ENCODE data around the gene CCDC74B. TPM values are rescaled to one million over a fixed set of nuclear protein-coding genes. Genes with fewer than 3 reads are reported as not detected.
A peak's percentile ranks its signal among the peaks of the same experiment; 100 is the strongest.
"Not testable (repeated sequence)": the region's sequence is repeated elsewhere in the genome, so short reads cannot be mapped to it uniquely, and the experiment has no call there.

CCDC74B gene
- total RNA-seq, 1 donor from 2014 or later, result 0.79 TPM

- Histone ChIP-seq H3K36me3 (ENCODE audit: control insufficient read depth, insufficient read depth, low read length) (peaks cover 4% of the 10 kb centered on the region), H3K4me3 (ENCODE audit: low read depth, low read length) (no peak overlapping the region), H3K27me3 (ENCODE audit: control insufficient read depth, insufficient read depth, low read length) (no peaks in the 10 kb centered on the region)
- DNase-seq (ENCODE audit: low read depth), result no peak
- no peak for FAIRE-seq
- TF ChIP-seq CTCF (IDR thresholded peaks at IDR 0.05; ENCODE audit: insufficient read depth, low read length, severe bottlenecking), result no peak
Observed at GRCh38 chr2:130156624-130157004, 11.7 kb upstream of the CCDC74B start.

- DNase-seq (ENCODE audit: low read depth) (peak; percentile 19), FAIRE-seq (peak; percentile 96)
- H3K36me3 ChIP-seq (ENCODE audit: control insufficient read depth, insufficient read depth, low read length); H3K4me3 ChIP-seq (ENCODE audit: low read depth, low read length); H3K27me3 ChIP-seq (ENCODE audit: control insufficient read depth, insufficient read depth, low read length): not testable (repeated sequence)
- peak; percentile 73 for TF ChIP-seq CTCF (IDR thresholded peaks at IDR 0.05; ENCODE audit: insufficient read depth, low read length, severe bottlenecking)
Observed at GRCh38 chr2:130155956-130156623, 11.2 kb upstream of the CCDC74B start.

- no peak for TF ChIP-seq CTCF (IDR thresholded peaks at IDR 0.05; ENCODE audit: insufficient read depth, low read length, severe bottlenecking)
- no peaks in the 10 kb centered on the region for H3K27me3 ChIP-seq (ENCODE audit: control insufficient read depth, insufficient read depth, low read length)
- H3K36me3 ChIP-seq (ENCODE audit: control insufficient read depth, insufficient read depth, low read length), result peaks cover 4% of the 10 kb centered on the region
- H3K4me3 ChIP-seq (ENCODE audit: low read depth, low read length), result no peak overlapping the region
- DNase-seq (ENCODE audit: low read depth) (no peak), FAIRE-seq (no peak)
Observed at GRCh38 chr2:130154773-130155765, 10.2 kb upstream of the CCDC74B start.

GRCh38 chr2:130154423-130154770 is 9.5 kb upstream of the CCDC74B start:
- not testable (repeated sequence) for DNase-seq (ENCODE audit: low read depth); H3K4me3 ChIP-seq (ENCODE audit: low read depth, low read length); H3K27me3 ChIP-seq (ENCODE audit: control insufficient read depth, insufficient read depth, low read length); H3K36me3 ChIP-seq (ENCODE audit: control insufficient read depth, insufficient read depth, low read length)
- peak; percentile 95 for FAIRE-seq

GRCh38 chr2:130153721-130154422 is 9.0 kb upstream of the CCDC74B start:
- not testable (repeated sequence) for H3K36me3 ChIP-seq (ENCODE audit: control insufficient read depth, insufficient read depth, low read length); H3K4me3 ChIP-seq (ENCODE audit: low read depth, low read length); FAIRE-seq; DNase-seq (ENCODE audit: low read depth); H3K27me3 ChIP-seq (ENCODE audit: control insufficient read depth, insufficient read depth, low read length)

- no peak for DNase-seq (ENCODE audit: low read depth)
- FAIRE-seq, result no peak
- Histone ChIP-seq H3K4me3 (ENCODE audit: low read depth, low read length) (no peak overlapping the region), H3K27me3 (ENCODE audit: control insufficient read depth, insufficient read depth, low read length) (no peaks in the 10 kb centered on the region), H3K36me3 (ENCODE audit: control insufficient read depth, insufficient read depth, low read length) (peaks cover 4% of the 10 kb centered on the region)
- no peak for TF ChIP-seq CTCF (IDR thresholded peaks at IDR 0.05; ENCODE audit: insufficient read depth, low read length, severe bottlenecking)
Observed at GRCh38 chr2:130152816-130153595, 8.1 kb upstream of the CCDC74B start.

GRCh38 chr2:130152136-130152815 is 7.4 kb upstream of the CCDC74B start:
- H3K4me3 ChIP-seq (ENCODE audit: low read depth, low read length); FAIRE-seq; DNase-seq (ENCODE audit: low read depth); H3K36me3 ChIP-seq (ENCODE audit: control insufficient read depth, insufficient read depth, low read length); H3K27me3 ChIP-seq (ENCODE audit: control insufficient read depth, insufficient read depth, low read length): not testable (repeated sequence)

GRCh38 chr2:130151145-130151512 is 6.2 kb upstream of the CCDC74B start:
- H3K4me3 ChIP-seq (ENCODE audit: low read depth, low read length); DNase-seq (ENCODE audit: low read depth); H3K36me3 ChIP-seq (ENCODE audit: control insufficient read depth, insufficient read depth, low read length); H3K27me3 ChIP-seq (ENCODE audit: control insufficient read depth, insufficient read depth, low read length): not testable (repeated sequence)
- FAIRE-seq, result peak; percentile 18
